HG03442 (cell line): Measurements from ENCODE around the gene PLEKHA3.

ENCODE experiments used
- ATAC-seq: cut with Tn5 transposase; IDR thresholded peaks from one replicate; pipeline ENCODE4 v1.9.1; 2021; ENCODE audit warnings: mild to moderate bottlenecking, moderate library complexity; ENCODE audit not compliant: unreplicated experiment

Gene PLEKHA3

GRCh38 chr2:178478439-178479274, 1.6 kb upstream of the PLEKHA3 start, which contains the start of gene FKBP7:
FKBP7 (minus strand) TSS chr2:178478600; CDS start chr2:178478499, 101 bp downstream.
- peak; percentile 34 for ATAC-seq

GRCh38 chr2:178479275-178479616, 1.0 kb upstream of the PLEKHA3 start:
- ATAC-seq, result no peak

- ATAC-seq, result no peak
Observed at GRCh38 chr2:178479758-178480226, 465 bp upstream of the PLEKHA3 start.

GRCh38 chr2:178482437-178482836, 2.2 kb downstream of the PLEKHA3 start:
- peak; percentile 29 for ATAC-seq

- ATAC-seq, result no peak
Observed at GRCh38 chr2:178484245-178485041, 4.2 kb downstream of the PLEKHA3 start.

- ATAC-seq, result no peak
Observed at GRCh38 chr2:178485356-178485755, 5.1 kb downstream of the PLEKHA3 start.

GRCh38 chr2:178491612-178492011, 11.4 kb downstream of the PLEKHA3 start:
- no peak for ATAC-seq

- ATAC-seq, result no peak
Observed at GRCh38 chr2:178496049-178496448, 15.8 kb downstream of the PLEKHA3 start.

- peak; percentile 71 for ATAC-seq
Observed at GRCh38 chr2:178498137-178498536, 17.9 kb downstream of the PLEKHA3 start.

- ATAC-seq, result no peak
Observed at GRCh38 chr2:178499640-178500039, 19.4 kb downstream of the PLEKHA3 start.

GRCh38 chr2:178502751-178503150, 22.5 kb downstream of the PLEKHA3 start:
- no peak for ATAC-seq

- no peak for ATAC-seq
Observed at GRCh38 chr2:178506101-178506500, 25.8 kb downstream of the PLEKHA3 start.

GRCh38 chr2:178506524-178506923, 26.3 kb downstream of the PLEKHA3 start:
- no peak for ATAC-seq

- no peak for ATAC-seq
Observed at GRCh38 chr2:178506949-178507348, 26.7 kb downstream of the PLEKHA3 start.

- ATAC-seq, result no peak
Observed at GRCh38 chr2:178508646-178509045, 28.4 kb downstream of the PLEKHA3 start.

GRCh38 chr2:178510384-178510783, 30.1 kb downstream of the PLEKHA3 start:
- ATAC-seq, result no peak

GRCh38 chr2:178512484-178512883, 32.2 kb downstream of the PLEKHA3 start:
- no peak for ATAC-seq

GRCh38 chr2:178513876-178514275, 33.6 kb downstream of the PLEKHA3 start:
- ATAC-seq, result no peak

- ATAC-seq, result peak; percentile 87
Observed at GRCh38 chr2:178514664-178515063, 34.4 kb downstream of the PLEKHA3 start.

GRCh38 chr2:178517496-178517895, 37.2 kb downstream of the PLEKHA3 start:
- ATAC-seq, result no peak

- ATAC-seq, result no peak
Observed at GRCh38 chr2:178521304-178522150, 41.3 kb downstream of the PLEKHA3 start.
